Thyroid gland (tissue), 4 donors: Measurements from ENCODE around the gene DDR1. TPM values are rescaled to one million over a fixed set of nuclear protein-coding genes. Genes with fewer than 3 reads are reported as not detected.

ENCODE experiments used
- DNase-seq, 2 donors: peaks; one replicate each; pipeline ENCODE4 v3.0.0-alpha.2; 2019
- H3K27ac ChIP-seq, 3 donors: fragments of 200-600 bp; sonication (generic); 1 replicate in 2 of 3; 2 replicates in 1 of 3; pipeline ENCODE4 v1.5.1; 2016 to 2019; ENCODE audit warnings: mild to moderate bottlenecking in 1 of 3, moderate library complexity in 1 of 3
- H3K27me3 ChIP-seq: fragments of 200-600 bp; sonication (generic); one replicate; pipeline ENCODE4 v1.5.1; 2019
- H3K36me3 ChIP-seq, 2 donors: fragments of 200-600 bp; sonication (generic); one replicate each; pipeline ENCODE4 v1.5.1; 2016 to 2019
- H3K4me1 ChIP-seq, 2 donors: fragments of 200-600 bp; sonication (generic); one replicate each; pipeline ENCODE4 v1.5.1; 2017 to 2019
- H3K4me3 ChIP-seq, 3 donors: fragments of 200-600 bp; sonication (generic); replicated peaks in 1 of 3; 1 replicate in 2 of 3; 2 replicates in 1 of 3; pipeline ENCODE4 v1.5.1; 2016; ENCODE audit warnings: mild to moderate bottlenecking in 1 of 3
- H3K9me3 ChIP-seq: fragments of 200-600 bp; sonication (generic); one replicate; pipeline ENCODE4 v1.5.1; 2017
- CTCF ChIP-seq, 6 experiments: fragments of 200-600 bp in 3 of 6; fragments of 450-650 bp in 3 of 6; sonication (generic) in 3 of 6; IDR thresholded peaks; one replicate each; pipeline ENCODE4 v1.5.1; 2016 to 2019; ENCODE audit warnings: antibody characterized with exemption in 6 of 6, mild to moderate bottlenecking in 2 of 6, inconsistent platforms in 1 of 6, moderate library complexity in 1 of 6
- POLR2A ChIP-seq, 2 donors: fragments of 450-650 bp; IDR thresholded peaks; one replicate each; pipeline ENCODE4 v1.6.1; 2017; ENCODE audit warnings: antibody characterized with exemption in 2 of 2, mild to moderate bottlenecking in 2 of 2, moderate library complexity in 1 of 2
- WGBS, 2 donors: methylation state at CpG; one replicate each; pipeline ENCODE4 v1.1.5; 2017; 5-methylcytosine and 5-hydroxymethylcytosine counted together
- intact Hi-C: fragments of 100-400 bp; cut with DNase I; formaldehyde crosslinking; loops from one replicate; pipeline ENCODE4 v1.15.1; 2023
- total RNA-seq, 4 donors: library from RNA; depleted of rRNA; stranded (reverse); fragments of >200 nt; gene quantifications; one replicate each; pipeline ENCODE4 v1.2.3, GENCODE V29; 2016

The DDR1 gene
- total RNA-seq, 4 donors from 2014 or later, result 93.4 to 207 (median 131) TPM

- intact Hi-C loops, result loop anchor here (5.0 kb wide), 1 partner anchor 167 kb away; no protein-coding TSS in a partner anchor
- 10 to 18% methylated on average over 5 of the region's 5 CpGs for WGBS, 2 donors
- TF ChIP-seq POLR2A (IDR thresholded peaks at IDR 0.05) (no peak), CTCF (IDR thresholded peaks at IDR 0.05) (peak in 5 of 6 experiments; percentile 37 to 93 (median 68))
- peak; percentile 7 to 31 for DNase-seq
- H3K4me1 ChIP-seq, result peaks cover 21 to 23% of the 10 kb centered on the region in 2 donors
- no peaks in the 10 kb centered on the region for H3K9me3 ChIP-seq
- H3K27ac ChIP-seq, result peak overlapping the region; percentile 84 to 92 (median 92)
- H3K4me3 ChIP-seq, result no peak overlapping the region
- peaks cover 19 to 32% of the 10 kb centered on the region in 2 donors for H3K36me3 ChIP-seq
- no peaks in the 10 kb centered on the region for H3K27me3 ChIP-seq
These were observed 31.2 kb downstream of the DDR1 start for GRCh38 chr6:30915591-30915946.

- Histone ChIP-seq H3K4me1 (peaks cover 21 to 23% of the 10 kb centered on the region in 2 donors), H3K27ac (no peak overlapping the region), H3K9me3 (no peaks in the 10 kb centered on the region), H3K27me3 (no peaks in the 10 kb centered on the region), H3K4me3 (no peak overlapping the region), H3K36me3 (peaks cover 22 to 35% of the 10 kb centered on the region in 2 donors)
- DNase-seq, result no peak
- WGBS, 2 donors, result 86 to 87% methylated on average over 7 of the region's 7 CpGs
- TF ChIP-seq CTCF (IDR thresholded peaks at IDR 0.05) (no peak), POLR2A (IDR thresholded peaks at IDR 0.05) (no peak)
- intact Hi-C loops, result loop anchor here (5.0 kb wide), 1 partner anchor 165 kb away; no protein-coding TSS in a partner anchor
These were observed 32.7 kb downstream of the DDR1 start for GRCh38 chr6:30917041-30917440.

GRCh38 chr6:30917487-30917886 is 33.2 kb downstream of the DDR1 start:
- Histone ChIP-seq H3K4me3 (no peak overlapping the region), H3K36me3 (peaks cover 25 to 34% of the 10 kb centered on the region in 2 donors), H3K27me3 (no peaks in the 10 kb centered on the region), H3K4me1 (peaks cover 21 to 23% of the 10 kb centered on the region in 2 donors), H3K27ac (no peak overlapping the region), H3K9me3 (no peaks in the 10 kb centered on the region)
- WGBS, 2 donors, result 85 to 92% methylated on average over 8 of the region's 8 CpGs
- TF ChIP-seq CTCF (IDR thresholded peaks at IDR 0.05) (no peak), POLR2A (IDR thresholded peaks at IDR 0.05) (no peak)
- intact Hi-C loops, result loop anchor here (5.0 kb wide), 1 partner anchor 165 kb away; no protein-coding TSS in a partner anchor
- DNase-seq, result no peak

GRCh38 chr6:30918670-30919069 is 34.4 kb downstream of the DDR1 start:
- intact Hi-C loops, result loop anchor here (5.0 kb wide), 1 partner anchor 164 kb away; no protein-coding TSS in a partner anchor
- WGBS, 2 donors, result 94 to 97% methylated on average over 8 of the region's 8 CpGs

More at GRCh38 chr6:30918670-30919069, 34.4 kb downstream of the DDR1 start:
- H3K27ac ChIP-seq, result no peak overlapping the region
- no peak for DNase-seq
- no peaks in the 10 kb centered on the region for H3K27me3 ChIP-seq
- H3K4me3 ChIP-seq, result no peak overlapping the region
- peaks cover 17 to 20% of the 10 kb centered on the region in 2 donors for H3K4me1 ChIP-seq
- no peak for TF ChIP-seq CTCF (IDR thresholded peaks at IDR 0.05)
- TF ChIP-seq POLR2A (IDR thresholded peaks at IDR 0.05), result no peak
- no peaks in the 10 kb centered on the region for H3K9me3 ChIP-seq
- H3K36me3 ChIP-seq, result peaks cover 34 to 46% of the 10 kb centered on the region in 2 donors
